GM18951 (cell line): ENCODE measurements around the gene DENND4A.
"Not testable (repeated sequence)": the region's sequence is repeated elsewhere in the genome, so short reads cannot be mapped to it uniquely, and the experiment has no call there.

Experiments used
- POLR2A ChIP-seq: IDR thresholded peaks from 4 replicates; pipeline ENCODE4 v1.6.1; 2011; ENCODE audit warnings: mild to moderate bottlenecking; ENCODE audit not compliant: insufficient read length, insufficient read depth; ENCODE audit errors: extremely low read depth
- in situ Hi-C: fragments of 300-500 bp; cut with MboI; formaldehyde crosslinking; loops from one replicate; pipeline ENCODE4 v1.12.0; 2022; ENCODE audit warnings: low sequenced_read_pairs, mixed read lengths, inconsistent platforms; ENCODE audit not compliant: unreplicated experiment

Gene DENND4A

GRCh38 chr15:65811835-65812234 is 19.7 kb upstream of the DENND4A start:
- no peak for TF ChIP-seq POLR2A
- in situ Hi-C loops = no loop called here

GRCh38 chr15:65811011-65811733 is 19.1 kb upstream of the DENND4A start:
- in situ Hi-C loops = not testable (repeated sequence)

- in situ Hi-C loops = no loop called here
- TF ChIP-seq POLR2A = no peak
These were observed 14.3 kb upstream of the DENND4A start for GRCh38 chr15:65806397-65806796.

GRCh38 chr15:65805019-65805745 is 13.1 kb upstream of the DENND4A start:
- TF ChIP-seq POLR2A = no peak
- in situ Hi-C loops = no loop called here

GRCh38 chr15:65804252-65804931 is 12.3 kb upstream of the DENND4A start:
- no peak for TF ChIP-seq POLR2A
- in situ Hi-C loops = no loop called here

GRCh38 chr15:65801229-65801805 is 9.2 kb upstream of the DENND4A start:
- in situ Hi-C loops = no loop called here
- TF ChIP-seq POLR2A = no peak

GRCh38 chr15:65796610-65797078 is 4.6 kb upstream of the DENND4A start:
- in situ Hi-C loops = no loop called here
- TF ChIP-seq POLR2A = no peak

- TF ChIP-seq POLR2A = no peak
- in situ Hi-C loops = no loop called here
These were observed 3.6 kb upstream of the DENND4A start for GRCh38 chr15:65795663-65796216.

GRCh38 chr15:65793818-65794104 is 1.7 kb upstream of the DENND4A start:
- in situ Hi-C loops = no loop called here
- no peak for TF ChIP-seq POLR2A

GRCh38 chr15:65792988-65793817 is 1.1 kb upstream of the DENND4A start:
- in situ Hi-C loops = no loop called here

GRCh38 chr15:65791335-65792137 is 557 bp downstream of the DENND4A start:
- in situ Hi-C loops = no loop called here
- peak; percentile 59 for TF ChIP-seq POLR2A

More at GRCh38 chr15:65792988-65793817, 1.1 kb upstream of the DENND4A start:
- TF ChIP-seq POLR2A = no peak
